GM12874 (cell line): ENCODE measurements around the gene MBD4.

ENCODE experiments used
- TF ChIP-seq, protein P1 (sequence below): IDR thresholded peaks from 2 replicates; pipeline ENCODE4 v1.5.1; 2011; ENCODE audit warnings: low read depth, mild to moderate bottlenecking, control low read depth, low read length, moderate library complexity; ENCODE audit not compliant: insufficient read depth

The MBD4 gene

DNA sequence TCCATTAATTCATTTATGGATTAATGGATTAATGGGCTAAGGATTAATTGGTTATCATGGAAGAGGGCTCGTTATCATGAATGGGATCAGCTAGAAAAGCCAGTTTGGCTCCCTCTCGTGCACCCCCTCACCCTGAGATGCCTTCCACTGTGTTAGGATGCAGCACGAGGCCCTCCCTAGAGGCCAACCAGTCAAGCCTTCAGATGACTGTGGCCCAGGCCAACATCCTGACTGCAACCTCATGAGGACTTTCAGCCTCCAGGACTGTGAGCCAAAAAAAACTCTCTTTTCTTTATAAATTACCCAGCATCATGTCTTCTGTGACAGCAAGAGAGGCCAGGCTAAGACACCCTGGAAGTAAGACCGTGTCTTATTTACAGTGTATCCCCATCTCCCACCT, 20.3 kb downstream of the MBD4 start:
- TF ChIP-seq, protein P1, sequence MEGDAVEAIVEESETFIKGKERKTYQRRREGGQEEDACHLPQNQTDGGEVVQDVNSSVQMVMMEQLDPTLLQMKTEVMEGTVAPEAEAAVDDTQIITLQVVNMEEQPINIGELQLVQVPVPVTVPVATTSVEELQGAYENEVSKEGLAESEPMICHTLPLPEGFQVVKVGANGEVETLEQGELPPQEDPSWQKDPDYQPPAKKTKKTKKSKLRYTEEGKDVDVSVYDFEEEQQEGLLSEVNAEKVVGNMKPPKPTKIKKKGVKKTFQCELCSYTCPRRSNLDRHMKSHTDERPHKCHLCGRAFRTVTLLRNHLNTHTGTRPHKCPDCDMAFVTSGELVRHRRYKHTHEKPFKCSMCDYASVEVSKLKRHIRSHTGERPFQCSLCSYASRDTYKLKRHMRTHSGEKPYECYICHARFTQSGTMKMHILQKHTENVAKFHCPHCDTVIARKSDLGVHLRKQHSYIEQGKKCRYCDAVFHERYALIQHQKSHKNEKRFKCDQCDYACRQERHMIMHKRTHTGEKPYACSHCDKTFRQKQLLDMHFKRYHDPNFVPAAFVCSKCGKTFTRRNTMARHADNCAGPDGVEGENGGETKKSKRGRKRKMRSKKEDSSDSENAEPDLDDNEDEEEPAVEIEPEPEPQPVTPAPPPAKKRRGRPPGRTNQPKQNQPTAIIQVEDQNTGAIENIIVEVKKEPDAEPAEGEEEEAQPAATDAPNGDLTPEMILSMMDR, result no peak

GRCh38 chr3:129418041-129418973, 21.4 kb downstream of the MBD4 start:
- TF ChIP-seq, protein P1, result no peak

- TF ChIP-seq, protein P1, result no peak
Observed at GRCh38 chr3:129417326-129417725, 22.4 kb downstream of the MBD4 start.

- TF ChIP-seq, protein P1, result no peak
Observed at GRCh38 chr3:129416415-129416814, 23.3 kb downstream of the MBD4 start.

- TF ChIP-seq, protein P1, result no peak
Observed at GRCh38 chr3:129415830-129416229, 23.9 kb downstream of the MBD4 start.

GRCh38 chr3:129415378-129415777, 24.4 kb downstream of the MBD4 start:
- TF ChIP-seq, protein P1, result no peak

DNA sequence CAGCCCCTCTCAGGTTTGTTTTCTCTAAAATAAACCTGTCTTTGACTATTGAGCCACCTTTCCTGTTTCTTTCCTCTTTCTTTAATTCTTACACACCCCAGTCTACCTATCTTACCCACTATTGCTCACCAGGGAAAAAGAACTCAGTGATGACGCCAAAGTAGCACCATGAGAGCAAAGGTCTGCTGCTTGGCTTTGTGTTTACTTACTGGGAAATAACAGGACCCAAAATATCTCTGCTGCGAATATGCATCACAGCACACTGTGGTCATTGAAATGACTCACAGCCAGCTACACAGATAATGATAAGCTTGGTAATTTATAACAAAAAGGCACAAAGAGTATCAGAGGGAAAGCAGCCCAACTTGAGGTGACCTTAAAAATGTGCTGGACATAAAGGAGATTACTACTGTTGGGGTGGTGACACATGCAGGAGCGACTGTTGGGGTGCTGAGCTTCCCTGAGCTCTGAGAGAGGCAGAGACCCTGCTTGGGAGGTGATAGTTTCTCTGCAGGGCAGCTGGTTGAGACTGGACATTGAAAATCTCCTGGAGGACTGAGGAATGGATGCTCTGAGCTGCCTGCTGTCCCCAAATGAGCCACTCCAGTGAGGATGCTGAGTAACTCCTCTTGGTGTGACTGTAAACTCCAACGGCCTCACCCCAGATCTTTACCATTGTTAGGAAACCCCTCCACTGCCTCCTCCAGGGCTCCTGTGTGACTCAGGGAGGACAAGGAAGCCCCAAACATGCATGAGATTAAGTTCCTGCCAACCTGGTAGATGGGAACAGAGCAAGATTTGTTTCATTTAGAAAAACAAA, 25.9 kb downstream of the MBD4 start:
- TF ChIP-seq, protein P1, result no peak
